OCI-LY3 (cell line): Measurements from ENCODE around the gene TPCN2.

Experiments used
- EZH2phosphoT487 ChIP-seq: fragments of 200-600 bp; shearing (Covaris generic); IDR thresholded peaks from 2 replicates; pipeline ENCODE4 v1.6.1; 2018; ENCODE audit warnings: antibody characterized with exemption, mixed run types, low read depth
- TF ChIP-seq, protein P1 (sequence below): fragments of 200-600, 300-600 bp; sonication (generic); IDR thresholded peaks from 2 replicates; pipeline ENCODE4 v1.5.1; 2014; ENCODE audit warnings: antibody characterized with exemption, low read length, low read depth

DNA sequence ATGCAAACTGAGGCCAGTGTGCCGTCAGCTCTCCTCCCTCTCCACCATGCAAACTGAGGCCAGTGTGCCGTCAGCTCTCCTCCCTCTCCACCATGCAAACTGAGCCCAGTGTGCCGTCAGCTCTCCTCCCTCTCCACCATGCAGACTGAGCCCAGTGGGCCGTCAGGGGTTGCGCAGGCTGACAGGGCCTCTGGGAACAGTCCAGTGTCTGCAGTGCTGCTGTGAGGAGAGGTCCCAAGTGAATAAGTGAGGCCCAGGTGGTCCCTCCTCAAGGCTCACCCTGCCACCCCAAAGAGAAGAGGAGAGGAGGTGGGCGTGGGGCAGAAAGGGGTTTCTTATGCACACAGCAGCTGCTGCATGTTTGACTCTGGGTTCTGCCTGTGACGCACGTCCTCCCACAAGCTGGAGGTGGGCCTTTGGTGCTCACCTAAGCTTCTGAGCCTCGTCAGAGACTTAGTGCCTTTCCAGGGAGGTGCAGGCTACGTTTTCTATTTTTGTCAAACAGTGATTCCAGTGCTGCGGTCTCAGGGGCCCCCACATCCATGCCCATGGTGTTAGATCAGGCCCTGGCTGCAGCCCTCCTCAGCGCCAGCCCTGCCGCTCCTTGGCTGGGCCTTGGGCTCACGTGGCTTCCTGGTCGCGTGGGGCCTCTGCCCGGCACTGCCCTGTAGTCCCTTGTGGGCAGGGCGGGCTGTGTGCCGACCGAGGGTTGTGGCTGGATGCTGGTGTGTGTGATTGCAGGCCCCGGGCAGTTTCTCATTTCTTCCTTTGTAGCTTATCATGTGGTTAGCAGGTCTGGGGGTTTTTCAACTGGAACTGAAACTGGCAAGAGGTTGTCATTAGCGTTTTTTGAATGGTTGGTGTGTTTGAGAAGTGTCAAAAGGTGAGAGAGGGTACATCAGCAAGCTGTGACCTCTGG, 7.1 kb downstream of the TPCN2 start:
- TF ChIP-seq, protein P1, sequence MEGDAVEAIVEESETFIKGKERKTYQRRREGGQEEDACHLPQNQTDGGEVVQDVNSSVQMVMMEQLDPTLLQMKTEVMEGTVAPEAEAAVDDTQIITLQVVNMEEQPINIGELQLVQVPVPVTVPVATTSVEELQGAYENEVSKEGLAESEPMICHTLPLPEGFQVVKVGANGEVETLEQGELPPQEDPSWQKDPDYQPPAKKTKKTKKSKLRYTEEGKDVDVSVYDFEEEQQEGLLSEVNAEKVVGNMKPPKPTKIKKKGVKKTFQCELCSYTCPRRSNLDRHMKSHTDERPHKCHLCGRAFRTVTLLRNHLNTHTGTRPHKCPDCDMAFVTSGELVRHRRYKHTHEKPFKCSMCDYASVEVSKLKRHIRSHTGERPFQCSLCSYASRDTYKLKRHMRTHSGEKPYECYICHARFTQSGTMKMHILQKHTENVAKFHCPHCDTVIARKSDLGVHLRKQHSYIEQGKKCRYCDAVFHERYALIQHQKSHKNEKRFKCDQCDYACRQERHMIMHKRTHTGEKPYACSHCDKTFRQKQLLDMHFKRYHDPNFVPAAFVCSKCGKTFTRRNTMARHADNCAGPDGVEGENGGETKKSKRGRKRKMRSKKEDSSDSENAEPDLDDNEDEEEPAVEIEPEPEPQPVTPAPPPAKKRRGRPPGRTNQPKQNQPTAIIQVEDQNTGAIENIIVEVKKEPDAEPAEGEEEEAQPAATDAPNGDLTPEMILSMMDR = no peak
- no peak for TF ChIP-seq EZH2phosphoT487
